SK-N-SH (cell line): Measurements from ENCODE around the gene SLC2A8. TPM values are rescaled to one million over a fixed set of nuclear protein-coding genes. Genes with fewer than 3 reads are reported as not detected.

Experiments used
- CTCF ChIA-PET: fragments of 300-600, 350-600 bp; formaldehyde crosslinking; extraction: SDS; loops from one replicate; lab custom pipeline; 2021; lab: Yijun Ruan, JAX
- POLR2A ChIA-PET: fragments of 350-600 bp; sonication (Branson Sonifier 250); formaldehyde crosslinking; extraction: SDS; loops from one replicate; lab custom pipeline; 2020; ENCODE audit warnings: antibody characterized with exemption, inconsistent platforms; lab: Yijun Ruan, JAX
- DNase-seq: peaks from one replicate; pipeline ENCODE4 v3.0.0; 2012
- H2AFZ ChIP-seq: fragments of 200-600 bp; sonication (generic); 2 replicates; pipeline ENCODE4 v1.8.1; 2016; ENCODE audit warnings: antibody characterized with exemption, mild to moderate bottlenecking, low read depth
- H3F3A ChIP-seq: fragments of 200-600 bp; sonication (generic); replicated peaks from 2 replicates; pipeline ENCODE3; 2016; ENCODE audit warnings: antibody characterized with exemption, mild to moderate bottlenecking; ENCODE audit not compliant: insufficient read depth
- H3K27ac ChIP-seq, 2 experiments: fragments of 200-500 bp in 1 of 2; fragments of 200-600 bp in 1 of 2; sonication (Bioruptor generic) in 1 of 2; sonication (generic), shearing (Covaris generic) in 1 of 2; 2 replicates each; pipeline versions ENCODE4 v1.5.1 to v1.6.1; 2014 to 2016; ENCODE audit warnings: low read depth in 2 of 2, inconsistent platforms in 1 of 2, low read length in 1 of 2, mild to moderate bottlenecking in 1 of 2, mixed read lengths in 1 of 2
- H3K27me3 ChIP-seq: fragments of 200-600 bp; sonication (generic), shearing (Covaris generic); 2 replicates; pipeline ENCODE4 v1.6.1; 2016; ENCODE audit warnings: mixed run types; ENCODE audit not compliant: insufficient read depth
- H3K36me3 ChIP-seq, 2 experiments: fragments of 200-500 bp in 1 of 2; fragments of 200-600 bp in 1 of 2; sonication (Bioruptor generic) in 1 of 2; sonication (generic) in 1 of 2; replicated peaks in 1 of 2; 2 replicates each; pipeline versions ENCODE3 to v1.5.1; 2014 to 2016; ENCODE audit warnings: low read length in 1 of 2, mild to moderate bottlenecking in 1 of 2; ENCODE audit not compliant: insufficient read depth in 2 of 2, control insufficient read depth in 1 of 2
- H3K4me1 ChIP-seq, 2 experiments: fragments of 200-500 bp in 1 of 2; fragments of 200-600 bp in 1 of 2; sonication (Bioruptor generic) in 1 of 2; sonication (generic), shearing (Covaris generic) in 1 of 2; 2 replicates each; pipeline versions ENCODE4 v1.5.1 to v1.6.1; 2014 to 2016; ENCODE audit warnings: low read depth in 1 of 2, low read length in 1 of 2, mixed run types in 1 of 2; ENCODE audit not compliant: insufficient read depth in 2 of 2, control insufficient read depth in 1 of 2
- H3K4me2 ChIP-seq: fragments of 200-600 bp; sonication (generic), shearing (Covaris generic); 2 replicates; pipeline ENCODE4 v1.6.1; 2017; ENCODE audit warnings: mixed run types
- H3K4me3 ChIP-seq, 2 experiments: fragments of 200-500 bp in 1 of 2; fragments of 200-600 bp in 1 of 2; sonication (Bioruptor generic) in 1 of 2; sonication (generic), shearing (Covaris generic) in 1 of 2; 2 replicates each; pipeline versions ENCODE4 v1.5.1 to v1.8.1; 2014 to 2016; ENCODE audit warnings: low read depth in 2 of 2, inconsistent platforms in 1 of 2, low read length in 1 of 2, mild to moderate bottlenecking in 1 of 2, mixed read lengths in 1 of 2, moderate library complexity in 1 of 2
- H3K79me2 ChIP-seq: fragments of 200-600 bp; sonication (generic); 2 replicates; pipeline ENCODE4 v1.8.1; 2017; ENCODE audit warnings: mild to moderate bottlenecking; ENCODE audit not compliant: insufficient read depth
- H3K9ac ChIP-seq: fragments of 200-600 bp; sonication (generic); 2 replicates; pipeline ENCODE4 v1.6.1; 2017; ENCODE audit warnings: mixed run types
- H3K9me2 ChIP-seq: fragments of 200-600 bp; sonication (generic); 2 replicates; pipeline ENCODE4 v1.6.1; 2017; ENCODE audit warnings: mixed run types
- H3K9me3 ChIP-seq: fragments of 200-600 bp; sonication (generic); 2 replicates; pipeline ENCODE4 v1.6.1; 2017; ENCODE audit warnings: mixed run types, mild to moderate bottlenecking, moderate library complexity
- H4K20me1 ChIP-seq: fragments of 200-600 bp; sonication (generic); 2 replicates; pipeline ENCODE4 v1.6.1; 2017; ENCODE audit warnings: mild to moderate bottlenecking, mixed run types; ENCODE audit not compliant: insufficient read depth
- CHD2 ChIP-seq: fragments of 150-350 bp; IDR thresholded peaks from 2 replicates; pipeline ENCODE4 v1.6.1; 2018; ENCODE audit warnings: low read length; ENCODE audit not compliant: partially characterized antibody
- EP300 ChIP-seq, 2 experiments: IDR thresholded peaks; 2 replicates each; pipeline versions ENCODE4 v1.4.0 to v1.6.1; 2012; ENCODE audit warnings: borderline replicate concordance in 1 of 2, low read depth in 1 of 2, low read length in 1 of 2
- EZH2phosphoT487 ChIP-seq: fragments of 200-600 bp; sonication (generic); IDR thresholded peaks from 2 replicates; pipeline ENCODE4 v1.6.1; 2017; ENCODE audit warnings: low read depth, mixed run types, mild to moderate bottlenecking, antibody characterized with exemption, moderate library complexity, borderline replicate concordance
- FOSL2 ChIP-seq: IDR thresholded peaks from 2 replicates; pipeline ENCODE4 v1.4.0; 2012; ENCODE audit warnings: low read depth, mild to moderate bottlenecking, moderate library complexity, borderline replicate concordance
- FOXJ3 ChIP-seq: sonication (generic); formaldehyde crosslinking; IDR thresholded peaks from 2 replicates; pipeline ENCODE4 v1.5.1; 2020; ENCODE audit warnings: mild to moderate bottlenecking, missing genetic modification reagents
- FOXM1 ChIP-seq: IDR thresholded peaks from 2 replicates; pipeline ENCODE4 v1.4.0; 2012; ENCODE audit warnings: low read depth, mild to moderate bottlenecking
- GABPA ChIP-seq: IDR thresholded peaks from 2 replicates; pipeline ENCODE4 v1.4.0; 2012; ENCODE audit warnings: low read depth, mild to moderate bottlenecking
- GATA2 ChIP-seq: sonication (generic); formaldehyde crosslinking; IDR thresholded peaks from 2 replicates; pipeline ENCODE4 v1.5.0; 2020; ENCODE audit warnings: mild to moderate bottlenecking, missing genetic modification reagents
- IRF3 ChIP-seq: fragments of 150-350 bp; IDR thresholded peaks from 2 replicates; pipeline ENCODE4 v1.6.1; 2016; ENCODE audit warnings: mild to moderate bottlenecking, low read depth, low read length
- JUND ChIP-seq: IDR thresholded peaks from 2 replicates; pipeline ENCODE4 v1.4.0; 2012
- MXI1 ChIP-seq: IDR thresholded peaks from 2 replicates; pipeline ENCODE4 v1.6.1; 2012; ENCODE audit warnings: mild to moderate bottlenecking, low read depth, low read length, improper control_type of control experiment
- NRF1 ChIP-seq: IDR thresholded peaks from 2 replicates; pipeline ENCODE4 v1.6.1; 2012; ENCODE audit warnings: low read depth, mild to moderate bottlenecking, low read length
- POLR2AphosphoS5 ChIP-seq: IDR thresholded peaks from 2 replicates; pipeline ENCODE4 v1.6.1; 2012; ENCODE audit warnings: low read depth, low read length
- RFX5 ChIP-seq: IDR thresholded peaks from 2 replicates; pipeline ENCODE4 v1.6.1; 2012; ENCODE audit warnings: mild to moderate bottlenecking, improper control_type of control experiment, low read length
- RXRA ChIP-seq: IDR thresholded peaks from 2 replicates; pipeline ENCODE4 v1.4.0; 2012; ENCODE audit warnings: low read depth, mild to moderate bottlenecking, borderline replicate concordance
- SIN3A ChIP-seq: IDR thresholded peaks from 2 replicates; pipeline ENCODE4 v1.6.1; 2012; ENCODE audit warnings: low read depth, mild to moderate bottlenecking, low read length, moderate library complexity, borderline replicate concordance
- SMC3 ChIP-seq: IDR thresholded peaks from 2 replicates; pipeline ENCODE4 v1.6.1; 2012; ENCODE audit warnings: low read depth, low read length, improper control_type of control experiment
- TAF1 ChIP-seq: IDR thresholded peaks from 2 replicates; pipeline ENCODE4 v1.6.1; 2012; ENCODE audit warnings: low read depth, mild to moderate bottlenecking, low read length, moderate library complexity, borderline replicate concordance
- USF2 ChIP-seq: fragments of 150-350 bp; IDR thresholded peaks from 2 replicates; pipeline ENCODE4 v1.6.1; 2017; ENCODE audit warnings: antibody characterized with exemption, low read length, low read depth, borderline replicate concordance
- YY1 ChIP-seq: IDR thresholded peaks from 2 replicates; pipeline ENCODE4 v1.4.0; 2012; ENCODE audit warnings: low read depth, mild to moderate bottlenecking
- WGBS: methylation state at CpG from one replicate; pipeline ENCODE4 v1.1.6; 2017; ENCODE audit warnings: low lambda C conversion rate; 5-methylcytosine and 5-hydroxymethylcytosine counted together
- polyA plus RNA-seq, 3 experiments: library from polyadenylated mRNA; depleted of rRNA; stranded (reverse); fragments of >200 nt; gene quantifications; 2 replicates each; pipeline ENCODE4 v1.2.3, GENCODE V29; 2012
- TF ChIP-seq, protein P1 (sequence below): IDR thresholded peaks from 2 replicates; pipeline ENCODE4; 2012
- TF ChIP-seq, protein P2 (sequence below): IDR thresholded peaks from 2 replicates; pipeline ENCODE4 v1.4.0; 2012; ENCODE audit warnings: low read depth
- TF ChIP-seq, protein P3 (sequence below): IDR thresholded peaks from 2 replicates; pipeline ENCODE4 v1.4.0; 2012; ENCODE audit warnings: low read depth, borderline replicate concordance

SLC2A8 gene
- polyA plus RNA-seq, 1 of the 3 experiments (the other 2 are of a cell fraction): 15.1 TPM

DNA sequence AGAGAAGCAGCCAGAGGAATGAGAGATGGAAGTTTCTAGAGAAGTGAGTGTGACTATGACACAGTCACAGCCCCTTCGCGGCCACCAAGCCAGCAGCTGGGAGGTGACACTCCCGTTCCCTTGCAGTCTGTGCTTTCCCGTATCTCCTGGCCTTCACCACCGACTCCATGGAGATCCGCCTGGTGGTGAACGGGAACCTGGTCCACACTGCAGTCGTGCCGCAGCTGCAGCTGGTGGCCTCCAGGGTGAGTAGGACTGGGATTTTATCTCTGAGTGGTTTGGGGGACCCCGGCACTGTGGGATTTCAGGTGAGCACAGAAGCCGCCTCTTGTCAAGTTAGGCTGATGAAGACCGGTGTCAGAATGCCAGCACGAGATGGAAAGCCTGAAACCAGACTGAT is 12.1 kb upstream of the SLC2A8 start:
- Histone ChIP-seq H3F3A (peaks cover 24% of the 10 kb centered on the region), H2AFZ (no peak overlapping the region), H3K4me2 (no peak overlapping the region), H4K20me1 (no peaks in the 10 kb centered on the region; the same call in 1 of the 2 replicates), H3K9me2 (no peaks in the 10 kb centered on the region), H3K9me3 (no peaks in the 10 kb centered on the region), H3K27me3 (no peaks in the 10 kb centered on the region), H3K4me1 (peaks cover 0 to 9% of the 10 kb centered on the region in 2 experiments; a peak in 2 of 4 replicates), H3K36me3 (no peaks in the 10 kb centered on the region), H3K27ac (no peak overlapping the region), H3K9ac (no peak overlapping the region), H3K79me2 (no peaks in the 10 kb centered on the region), H3K4me3 (no peak overlapping the region)
- ChIA-PET POLR2A (interaction anchor here (0.6 kb wide), 1 partner anchor 37 kb away, joined by 4 read pairs; no protein-coding TSS in a partner anchor), CTCF (interaction anchor here (1.0 kb wide), 1 partner anchor 38 kb away, joined by 3 read pairs; no protein-coding TSS in a partner anchor)
- WGBS: 88% methylated on average over 9 of the region's 13 CpGs
- no peak for DNase-seq
- TF ChIP-seq JUND (no peak), CHD2 (no peak), EZH2phosphoT487 (no peak), GABPA (no peak), GATA2 (CRISPR knock-in tag) (no peak), POLR2AphosphoS5 (no peak), SMC3 (no peak), FOXJ3 (no peak), TAF1 (no peak), MXI1 (no peak), EP300 (IDR thresholded peaks at IDR 0.05; ENCODE audit: borderline replicate concordance in 1 of 2, low read depth in 1 of 2, low read length in 1 of 2) (no peak), NRF1 (no peak)
- TF ChIP-seq, protein P1, sequence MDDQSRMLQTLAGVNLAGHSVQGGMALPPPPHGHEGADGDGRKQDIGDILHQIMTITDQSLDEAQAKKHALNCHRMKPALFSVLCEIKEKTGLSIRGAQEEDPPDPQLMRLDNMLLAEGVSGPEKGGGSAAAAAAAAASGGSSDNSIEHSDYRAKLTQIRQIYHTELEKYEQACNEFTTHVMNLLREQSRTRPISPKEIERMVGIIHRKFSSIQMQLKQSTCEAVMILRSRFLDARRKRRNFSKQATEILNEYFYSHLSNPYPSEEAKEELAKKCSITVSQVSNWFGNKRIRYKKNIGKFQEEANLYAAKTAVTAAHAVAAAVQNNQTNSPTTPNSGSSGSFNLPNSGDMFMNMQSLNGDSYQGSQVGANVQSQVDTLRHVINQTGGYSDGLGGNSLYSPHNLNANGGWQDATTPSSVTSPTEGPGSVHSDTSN: no peak
- TF ChIP-seq, protein P2, sequence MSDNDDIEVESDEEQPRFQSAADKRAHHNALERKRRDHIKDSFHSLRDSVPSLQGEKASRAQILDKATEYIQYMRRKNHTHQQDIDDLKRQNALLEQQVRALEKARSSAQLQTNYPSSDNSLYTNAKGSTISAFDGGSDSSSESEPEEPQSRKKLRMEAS: no peak

DNA sequence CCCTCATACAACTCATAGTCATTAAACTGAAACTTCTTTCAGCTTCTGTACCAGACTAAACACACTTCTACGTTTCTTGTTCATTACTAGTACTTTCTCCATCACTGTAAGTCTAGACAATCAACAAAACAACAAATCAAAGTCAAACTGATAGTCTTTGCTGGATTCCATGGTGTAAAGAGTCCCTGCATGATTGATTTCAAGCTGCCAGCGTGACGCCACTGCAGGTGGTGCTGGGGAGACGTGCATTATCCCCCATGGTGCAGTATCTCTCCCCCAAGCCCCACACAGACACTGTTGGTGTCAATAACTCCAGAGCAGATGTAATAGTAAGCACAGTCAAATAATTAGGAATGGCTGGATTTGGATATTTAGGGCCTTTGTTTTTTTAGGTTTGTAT is 10.7 kb upstream of the SLC2A8 start:
- no peak for DNase-seq
- Histone ChIP-seq H3F3A (peaks cover 24% of the 10 kb centered on the region), H3K36me3 (no peaks in the 10 kb centered on the region), H3K4me2 (no peak overlapping the region), H3K4me1 (peaks cover 0 to 9% of the 10 kb centered on the region in 2 experiments; a peak in 2 of 4 replicates), H3K4me3 (no peak overlapping the region), H4K20me1 (no peaks in the 10 kb centered on the region; the same call in 1 of the 2 replicates), H3K9me2 (no peaks in the 10 kb centered on the region), H3K27ac (no peak overlapping the region), H2AFZ (no peak overlapping the region), H3K9me3 (no peaks in the 10 kb centered on the region), H3K79me2 (no peaks in the 10 kb centered on the region), H3K9ac (no peak overlapping the region), H3K27me3 (no peaks in the 10 kb centered on the region)
- ChIA-PET POLR2A (no interaction called here), CTCF (interaction anchor here (0.8 kb wide), 1 partner anchor 21 kb away, joined by 3 read pairs; no protein-coding TSS in a partner anchor)
- WGBS: 97% methylated on average over 4 of the region's 4 CpGs
- TF ChIP-seq, protein P3, sequence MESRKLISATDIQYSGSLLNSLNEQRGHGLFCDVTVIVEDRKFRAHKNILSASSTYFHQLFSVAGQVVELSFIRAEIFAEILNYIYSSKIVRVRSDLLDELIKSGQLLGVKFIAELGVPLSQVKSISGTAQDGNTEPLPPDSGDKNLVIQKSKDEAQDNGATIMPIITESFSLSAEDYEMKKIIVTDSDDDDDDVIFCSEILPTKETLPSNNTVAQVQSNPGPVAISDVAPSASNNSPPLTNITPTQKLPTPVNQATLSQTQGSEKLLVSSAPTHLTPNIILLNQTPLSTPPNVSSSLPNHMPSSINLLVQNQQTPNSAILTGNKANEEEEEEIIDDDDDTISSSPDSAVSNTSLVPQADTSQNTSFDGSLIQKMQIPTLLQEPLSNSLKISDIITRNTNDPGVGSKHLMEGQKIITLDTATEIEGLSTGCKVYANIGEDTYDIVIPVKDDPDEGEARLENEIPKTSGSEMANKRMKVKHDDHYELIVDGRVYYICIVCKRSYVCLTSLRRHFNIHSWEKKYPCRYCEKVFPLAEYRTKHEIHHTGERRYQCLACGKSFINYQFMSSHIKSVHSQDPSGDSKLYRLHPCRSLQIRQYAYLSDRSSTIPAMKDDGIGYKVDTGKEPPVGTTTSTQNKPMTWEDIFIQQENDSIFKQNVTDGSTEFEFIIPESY: no peak
- TF ChIP-seq USF2 (no peak), TAF1 (no peak), SMC3 (no peak), RFX5 (no peak), IRF3 (no peak), GATA2 (CRISPR knock-in tag) (no peak), FOXM1 (no peak), FOSL2 (no peak), YY1 (no peak), SIN3A (no peak), GABPA (no peak), JUND (no peak), RXRA (no peak)
- TF ChIP-seq, protein P2: no peak
